DMS153 treated with DMSO at 0.1 percent for 48 hours (cell line): ENCODE measurements around the gene PAK5.

ENCODE experiments used
- DNase-seq: peaks from one replicate; lab custom pipeline; 2025; ENCODE audit not compliant: unreplicated experiment; lab: John Stamatoyannopoulos, UW

Gene PAK5

DNA sequence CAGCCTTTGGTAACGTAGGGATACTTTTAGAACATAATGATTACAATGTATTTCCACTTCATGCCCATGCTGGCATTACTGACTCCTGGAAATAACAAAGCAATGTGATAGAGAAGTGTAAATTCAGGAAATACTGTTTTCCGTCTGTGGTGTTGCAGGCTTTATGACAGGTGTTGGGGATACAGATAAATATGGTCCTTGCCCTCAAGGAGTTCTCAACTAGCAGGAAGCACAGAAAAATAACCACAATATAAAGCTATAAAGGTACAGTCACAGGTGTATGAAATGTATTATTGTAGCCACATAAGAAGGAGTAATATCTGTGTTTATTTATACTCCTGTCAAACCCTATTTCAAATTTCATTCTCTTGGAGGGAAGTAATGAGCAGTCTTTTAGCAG is 337.4 kb downstream of the PAK5 start:
- DNase-seq, result no peak

DNA sequence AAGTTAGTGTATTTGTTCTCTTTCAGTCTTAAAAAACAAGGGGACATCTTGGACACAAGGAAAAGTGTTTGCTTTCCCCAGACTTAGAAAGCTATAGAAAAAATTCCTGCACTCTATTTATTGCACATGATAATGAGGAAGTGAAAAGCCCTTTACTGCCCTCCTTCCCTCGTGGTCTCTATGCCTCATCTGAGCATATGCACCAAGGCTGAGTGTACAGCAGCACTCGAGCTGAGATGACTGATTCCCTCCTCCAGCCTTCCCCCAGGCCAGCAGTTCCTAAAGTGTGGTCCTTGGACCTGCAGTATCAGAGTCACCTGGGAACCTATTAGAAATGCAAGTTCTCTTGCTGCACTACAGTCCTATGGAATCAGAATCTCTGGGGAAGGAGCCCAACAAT is 338.8 kb downstream of the PAK5 start:
- DNase-seq, result no peak

DNA sequence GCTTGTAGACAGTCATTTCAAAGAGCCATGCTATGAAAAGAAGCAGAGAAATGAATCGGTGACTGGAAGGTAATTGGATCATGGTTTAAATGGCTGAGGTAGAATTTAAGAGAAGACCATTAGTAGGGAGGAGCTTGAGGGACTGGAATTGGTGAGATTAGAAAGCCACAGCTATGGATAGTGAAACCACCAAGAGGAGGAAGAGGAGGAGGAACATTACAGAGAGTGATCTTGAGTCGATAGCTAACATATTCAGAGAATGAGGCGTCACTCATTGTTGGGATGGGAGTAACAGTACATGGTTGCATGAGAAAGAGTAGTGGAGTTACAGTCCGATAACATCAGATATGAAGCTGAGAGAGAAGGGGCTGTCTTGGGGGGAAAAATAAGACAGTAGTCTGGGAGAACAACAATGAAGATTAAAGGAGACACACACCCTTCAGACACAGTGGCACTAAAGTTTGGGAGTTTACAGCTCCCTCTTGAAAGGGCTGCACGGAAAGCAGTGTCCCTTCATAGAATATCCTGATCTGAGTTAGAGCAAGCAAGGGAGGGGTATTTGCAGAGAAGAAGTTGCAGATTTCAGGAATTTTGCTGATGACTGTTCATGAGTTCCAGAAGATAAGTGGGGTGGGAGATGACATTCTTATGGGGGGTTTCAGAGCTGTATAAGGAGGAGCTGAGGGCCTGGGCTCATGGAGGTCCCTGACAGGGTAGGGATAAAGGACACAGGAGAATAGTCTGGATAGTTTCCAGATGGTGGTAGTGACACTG is 339.6 kb downstream of the PAK5 start:
- DNase-seq, result no peak

DNA sequence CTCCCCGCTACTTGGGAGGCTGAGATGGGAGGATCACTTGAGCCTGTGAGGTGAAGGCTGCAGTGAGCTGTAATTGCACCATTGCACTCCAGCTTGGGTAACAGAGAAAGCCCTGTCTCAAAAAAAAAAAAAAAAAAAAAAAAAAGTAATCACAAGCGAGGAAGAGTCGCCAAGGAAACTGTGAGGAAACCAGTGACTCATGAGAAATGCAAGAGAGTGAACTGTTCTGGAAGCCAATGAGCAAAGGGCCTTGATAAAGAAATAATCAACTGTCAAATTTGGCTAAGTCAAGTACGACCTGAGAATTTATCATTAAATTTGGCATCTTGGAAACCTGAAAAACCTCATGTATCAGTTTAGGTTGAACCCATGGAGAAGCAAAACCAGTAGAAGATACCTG is 340.6 kb downstream of the PAK5 start:
- no peak for DNase-seq

DNA sequence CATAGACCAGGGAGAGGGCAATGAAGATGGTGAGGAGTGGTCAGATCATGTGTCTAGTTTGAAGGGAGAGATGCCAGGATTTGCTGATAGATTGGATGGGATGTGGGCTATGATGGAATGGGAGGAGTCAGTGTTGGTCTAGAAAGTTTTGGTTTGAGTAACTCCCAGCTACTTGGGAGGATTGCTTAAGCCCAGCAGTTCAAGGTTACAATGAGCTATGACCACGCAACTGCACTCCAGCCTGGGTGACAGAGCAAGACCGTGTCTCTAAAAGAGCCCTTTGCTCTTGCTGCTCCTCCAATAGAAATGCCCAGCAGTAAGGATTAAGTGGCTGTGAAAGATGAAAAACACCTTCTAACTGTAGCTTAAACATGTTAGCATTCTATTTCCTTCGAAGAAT is 342.7 kb downstream of the PAK5 start:
- DNase-seq, result no peak

DNA sequence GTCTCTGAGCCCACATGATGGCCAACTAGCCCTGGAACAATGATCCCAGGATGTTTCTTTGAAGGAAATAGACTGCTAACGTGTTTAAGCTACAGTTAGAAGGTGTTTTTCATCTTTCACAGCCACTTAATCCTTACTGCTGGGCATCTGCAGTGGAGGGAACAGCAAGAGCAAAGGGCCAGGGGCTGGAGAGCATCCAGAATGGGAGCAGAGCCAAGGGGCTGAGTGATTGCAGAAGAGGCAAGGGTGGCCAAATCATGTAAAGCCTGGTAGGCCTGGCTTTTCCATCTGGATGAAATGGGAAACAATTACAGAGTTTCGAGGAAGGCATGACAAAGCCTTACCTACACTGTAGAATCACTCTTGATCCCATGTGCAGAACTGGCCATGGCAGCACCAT is 343.2 kb downstream of the PAK5 start:
- no peak for DNase-seq

DNA sequence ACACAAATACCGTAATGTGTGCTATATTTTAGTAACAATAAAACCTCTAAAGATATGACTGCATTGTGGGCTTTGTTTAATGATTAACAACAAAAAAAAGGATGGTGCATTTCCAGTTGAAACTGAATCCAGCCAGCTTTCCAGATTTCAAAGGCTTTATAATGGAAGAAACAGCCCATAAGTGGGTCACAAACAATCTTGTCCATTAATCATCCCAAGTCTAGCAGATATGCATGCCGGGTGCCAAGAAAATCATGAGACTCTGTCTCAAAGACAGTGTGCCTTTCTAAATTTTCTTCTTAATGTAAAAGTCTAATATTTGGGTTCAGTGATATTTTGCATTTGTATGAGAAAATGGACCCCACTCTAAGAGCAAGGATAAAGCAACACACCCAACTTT is 345.1 kb downstream of the PAK5 start:
- no peak for DNase-seq

DNA sequence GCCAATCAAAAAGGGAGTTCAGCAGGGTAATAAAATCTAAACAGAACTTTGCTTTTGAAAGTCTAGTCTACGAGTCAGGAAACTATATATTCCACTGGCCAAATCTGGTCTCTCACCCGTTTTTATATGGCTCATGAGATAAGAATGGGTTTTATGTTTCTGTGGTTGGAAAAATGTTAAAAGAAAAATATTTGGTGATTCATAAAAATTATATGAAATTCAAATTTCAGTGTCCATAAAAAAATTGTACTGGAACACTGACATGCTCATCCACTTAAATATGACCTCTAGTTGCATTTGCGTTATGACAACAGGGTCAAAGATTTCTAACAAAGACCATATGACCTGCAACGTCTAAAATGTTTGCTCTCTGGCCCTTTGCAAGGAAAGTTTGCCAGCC is 346.8 kb downstream of the PAK5 start:
- DNase-seq, result no peak

DNA sequence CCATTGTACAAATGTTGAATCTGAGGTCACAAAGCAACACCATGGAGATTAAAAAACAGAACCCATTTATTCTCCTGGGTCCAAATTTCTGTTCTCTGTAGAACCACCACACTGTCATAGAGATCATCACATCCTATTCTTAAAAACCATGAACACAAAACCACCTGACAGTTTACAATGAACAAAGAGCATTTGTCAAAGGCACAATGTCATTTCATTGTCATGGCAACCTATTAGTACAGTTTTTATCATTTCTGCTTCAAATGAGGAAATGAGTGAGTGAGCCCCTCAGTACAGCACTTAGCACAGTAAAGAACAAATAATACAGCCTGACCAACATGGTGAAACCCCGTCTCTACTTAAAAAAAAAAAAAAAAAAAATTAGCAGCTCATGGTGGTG is 347.6 kb downstream of the PAK5 start:
- DNase-seq, result no peak

DNA sequence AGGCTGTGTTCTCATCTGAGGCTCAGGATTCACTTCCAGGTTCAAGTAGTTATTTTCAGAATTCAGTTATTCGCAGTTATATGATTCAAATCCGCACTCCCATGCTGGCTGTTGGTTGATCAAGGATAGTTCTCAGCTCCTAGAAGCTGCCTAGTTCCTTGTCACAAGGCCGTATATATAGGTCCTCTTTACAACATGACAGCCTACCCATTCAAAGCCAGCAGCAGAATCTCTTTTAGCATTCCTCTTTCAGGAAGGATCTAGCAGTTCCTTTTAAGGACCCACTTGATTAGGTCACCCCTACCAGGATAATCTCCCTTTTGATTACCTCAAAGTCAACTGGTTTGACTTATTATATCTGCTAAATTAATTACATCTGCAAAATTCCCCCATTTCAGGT is 348.2 kb downstream of the PAK5 start:
- DNase-seq, result no peak

DNA sequence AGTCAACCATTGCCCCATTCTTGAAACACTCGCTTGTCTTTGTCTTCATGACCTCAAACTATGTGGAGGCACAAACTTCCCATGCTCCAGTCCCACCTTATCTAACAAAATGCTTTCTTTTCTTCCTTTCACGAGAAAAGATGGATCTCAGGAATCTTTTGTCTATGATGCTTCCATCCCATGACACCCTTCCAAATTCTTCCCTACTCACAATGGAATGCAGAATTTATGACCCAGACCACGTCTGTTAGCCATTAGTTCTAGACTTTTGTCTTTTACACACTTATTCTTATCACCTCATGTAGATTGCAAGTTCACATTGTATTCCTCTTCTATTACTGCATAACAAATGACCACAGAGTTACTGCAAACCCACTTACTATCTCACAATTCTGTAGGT is 348.7 kb downstream of the PAK5 start:
- DNase-seq, result no peak

DNA sequence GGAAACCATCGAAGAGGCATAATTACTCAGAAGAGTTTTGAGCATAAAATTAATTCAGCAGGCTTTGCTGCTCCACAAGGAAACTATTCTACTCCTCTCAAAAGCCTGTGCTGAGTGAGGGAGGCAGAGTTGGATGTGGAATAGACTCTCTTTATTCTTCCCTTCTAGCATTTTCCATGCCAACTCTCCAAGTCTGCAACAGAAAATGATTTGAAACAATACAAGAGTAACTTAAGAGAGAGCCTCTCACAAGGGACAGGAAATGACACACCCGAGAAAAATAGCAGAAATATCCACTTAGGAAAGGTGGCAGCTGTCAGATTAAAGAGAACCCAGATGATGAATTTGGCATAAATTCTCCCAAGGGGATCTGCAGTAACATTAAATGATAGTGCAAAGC is 350.8 kb downstream of the PAK5 start:
- no peak for DNase-seq
